LNCaP clone FGC (cell line): ENCODE measurements around the gene NPW.

ENCODE experiments used
- DNase-seq: peaks from one replicate; pipeline ENCODE4 v3.0.0-alpha.2; 2011; ENCODE audit warnings: low read depth
- H3K4me3 ChIP-seq: 2 replicates; pipeline ENCODE4 v1.5.1; 2011; ENCODE audit warnings: mild to moderate bottlenecking, low read depth, low read length, control low read depth
- TF ChIP-seq, protein P1 (sequence below): IDR thresholded peaks from 2 replicates; pipeline ENCODE4 v1.5.1; 2012; ENCODE audit warnings: mild to moderate bottlenecking; ENCODE audit not compliant: control insufficient read depth, insufficient read depth; ENCODE audit errors: extremely low read depth

Gene NPW

DNA sequence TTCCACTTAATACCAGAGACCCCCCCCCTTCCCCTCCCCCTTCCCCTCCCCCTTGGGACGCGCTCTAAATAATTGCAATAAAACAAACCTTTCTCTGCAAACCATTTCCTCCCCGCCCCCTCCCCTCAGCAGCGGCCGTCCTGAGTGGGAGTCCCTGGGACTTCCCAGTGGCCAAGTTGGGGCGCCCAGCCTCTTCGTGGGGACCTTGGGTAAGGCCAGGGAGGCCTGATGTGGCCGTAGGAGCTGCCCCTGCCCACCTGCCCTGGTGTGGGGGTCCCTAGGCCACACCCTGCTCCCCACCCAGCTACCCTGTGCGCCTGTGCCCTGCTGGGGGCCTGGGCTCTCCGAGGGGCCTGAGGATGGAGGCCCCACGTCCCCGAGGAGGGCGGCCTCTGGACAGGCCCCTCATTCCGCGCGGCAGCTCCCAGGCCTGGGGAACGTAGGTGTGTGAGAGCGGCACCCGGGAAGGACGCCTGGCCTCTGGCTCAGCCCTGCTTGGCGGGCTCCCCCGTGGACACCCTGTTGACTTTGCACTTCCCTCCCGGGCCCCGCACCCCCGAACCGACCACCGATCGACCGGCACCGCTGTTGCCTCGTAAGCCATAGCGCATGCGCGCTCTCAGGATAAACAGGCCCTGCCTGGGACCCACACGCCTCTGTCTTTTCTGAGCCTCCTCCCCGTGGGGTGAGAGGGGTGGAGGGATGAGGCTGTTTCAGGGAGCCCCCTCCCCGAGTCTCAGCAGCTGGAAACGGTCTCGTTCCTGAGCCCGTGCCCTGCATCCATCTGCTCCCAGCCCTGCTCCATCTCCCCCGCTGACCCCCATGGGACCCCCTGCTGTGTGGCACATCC, 19.0 kb downstream of the NPW start:
- TF ChIP-seq, protein P1, sequence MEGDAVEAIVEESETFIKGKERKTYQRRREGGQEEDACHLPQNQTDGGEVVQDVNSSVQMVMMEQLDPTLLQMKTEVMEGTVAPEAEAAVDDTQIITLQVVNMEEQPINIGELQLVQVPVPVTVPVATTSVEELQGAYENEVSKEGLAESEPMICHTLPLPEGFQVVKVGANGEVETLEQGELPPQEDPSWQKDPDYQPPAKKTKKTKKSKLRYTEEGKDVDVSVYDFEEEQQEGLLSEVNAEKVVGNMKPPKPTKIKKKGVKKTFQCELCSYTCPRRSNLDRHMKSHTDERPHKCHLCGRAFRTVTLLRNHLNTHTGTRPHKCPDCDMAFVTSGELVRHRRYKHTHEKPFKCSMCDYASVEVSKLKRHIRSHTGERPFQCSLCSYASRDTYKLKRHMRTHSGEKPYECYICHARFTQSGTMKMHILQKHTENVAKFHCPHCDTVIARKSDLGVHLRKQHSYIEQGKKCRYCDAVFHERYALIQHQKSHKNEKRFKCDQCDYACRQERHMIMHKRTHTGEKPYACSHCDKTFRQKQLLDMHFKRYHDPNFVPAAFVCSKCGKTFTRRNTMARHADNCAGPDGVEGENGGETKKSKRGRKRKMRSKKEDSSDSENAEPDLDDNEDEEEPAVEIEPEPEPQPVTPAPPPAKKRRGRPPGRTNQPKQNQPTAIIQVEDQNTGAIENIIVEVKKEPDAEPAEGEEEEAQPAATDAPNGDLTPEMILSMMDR = no peak
- DNase-seq = no peak
- H3K4me3 ChIP-seq = no peak overlapping the region

DNA sequence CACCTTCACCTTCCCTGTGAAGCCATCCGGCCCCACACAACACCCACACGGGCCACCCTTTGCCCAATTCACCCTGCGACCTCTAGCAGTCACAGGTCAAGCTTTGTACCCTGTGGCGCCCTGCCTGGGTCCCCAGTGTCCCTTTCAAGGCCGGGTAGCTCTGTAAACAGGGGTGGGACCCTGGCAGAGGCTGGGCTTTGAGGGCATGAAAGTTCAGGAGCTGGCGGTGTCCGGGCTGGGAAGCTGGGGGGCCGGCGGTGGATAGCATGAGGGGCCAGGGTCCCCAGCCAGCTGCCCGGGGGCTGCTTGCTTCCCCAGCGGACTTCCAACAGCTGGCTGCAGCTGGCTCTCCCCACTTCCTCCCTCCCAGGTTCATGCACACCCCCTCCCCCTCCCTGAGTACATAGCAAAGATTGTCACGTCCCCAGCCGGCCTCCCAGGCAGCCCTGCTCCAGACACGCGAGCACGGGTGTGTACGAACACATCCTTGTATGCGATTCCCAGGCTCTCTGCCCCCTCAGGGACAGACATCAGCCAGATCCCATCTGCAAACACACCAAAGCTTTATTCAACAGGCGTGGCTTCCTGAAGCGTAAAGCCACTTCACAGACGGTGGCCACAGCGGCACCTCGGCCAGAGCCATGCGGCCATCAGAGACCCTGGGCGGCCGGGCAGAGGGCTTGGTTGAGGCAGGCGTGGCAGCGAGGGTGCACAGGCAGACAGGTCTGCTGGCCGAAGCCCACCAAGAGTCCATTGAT, 19.9 kb downstream of the NPW start:
- TF ChIP-seq, protein P1 = no peak
- H3K4me3 ChIP-seq = no peak overlapping the region
- peak; percentile 90 for DNase-seq

DNA sequence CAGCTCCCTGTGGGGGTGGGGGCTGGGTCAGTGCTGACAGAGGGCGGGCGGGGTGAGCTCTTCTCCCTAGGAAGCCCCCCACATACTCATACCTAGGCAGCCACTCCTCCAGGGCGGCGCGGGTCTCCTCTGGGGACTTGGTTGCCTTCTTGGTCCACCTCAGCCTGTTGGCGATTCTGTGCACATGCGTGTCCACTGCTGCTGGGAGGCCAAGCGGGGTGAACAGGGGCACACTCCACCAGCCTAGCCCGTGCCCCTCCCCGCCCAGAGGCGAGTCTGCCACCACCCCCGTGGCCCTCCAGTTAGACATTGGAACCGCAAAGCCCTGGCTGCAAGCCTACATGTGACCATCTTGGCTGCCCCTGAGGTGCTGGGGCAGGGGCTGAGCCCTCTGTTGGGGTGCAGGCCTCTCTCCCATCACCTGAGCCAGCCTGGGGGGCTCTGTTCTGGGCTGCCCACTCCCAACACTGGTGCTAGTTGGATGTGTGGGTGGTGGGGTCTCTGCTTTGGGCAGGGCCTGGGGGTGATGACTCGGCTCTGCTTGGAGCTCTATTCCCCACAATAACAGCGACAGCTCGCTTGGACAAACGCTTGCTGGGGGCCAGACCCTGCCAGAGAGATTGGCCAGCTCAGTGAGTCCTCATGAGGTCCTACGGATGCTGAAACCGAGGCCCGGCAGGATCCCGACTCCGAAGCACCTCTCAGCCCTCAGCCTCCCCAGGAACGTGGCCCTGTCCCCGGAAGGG, 20.6 kb downstream of the NPW start:
- no peak overlapping the region for H3K4me3 ChIP-seq
- no peak for DNase-seq
- TF ChIP-seq, protein P1 = no peak

DNA sequence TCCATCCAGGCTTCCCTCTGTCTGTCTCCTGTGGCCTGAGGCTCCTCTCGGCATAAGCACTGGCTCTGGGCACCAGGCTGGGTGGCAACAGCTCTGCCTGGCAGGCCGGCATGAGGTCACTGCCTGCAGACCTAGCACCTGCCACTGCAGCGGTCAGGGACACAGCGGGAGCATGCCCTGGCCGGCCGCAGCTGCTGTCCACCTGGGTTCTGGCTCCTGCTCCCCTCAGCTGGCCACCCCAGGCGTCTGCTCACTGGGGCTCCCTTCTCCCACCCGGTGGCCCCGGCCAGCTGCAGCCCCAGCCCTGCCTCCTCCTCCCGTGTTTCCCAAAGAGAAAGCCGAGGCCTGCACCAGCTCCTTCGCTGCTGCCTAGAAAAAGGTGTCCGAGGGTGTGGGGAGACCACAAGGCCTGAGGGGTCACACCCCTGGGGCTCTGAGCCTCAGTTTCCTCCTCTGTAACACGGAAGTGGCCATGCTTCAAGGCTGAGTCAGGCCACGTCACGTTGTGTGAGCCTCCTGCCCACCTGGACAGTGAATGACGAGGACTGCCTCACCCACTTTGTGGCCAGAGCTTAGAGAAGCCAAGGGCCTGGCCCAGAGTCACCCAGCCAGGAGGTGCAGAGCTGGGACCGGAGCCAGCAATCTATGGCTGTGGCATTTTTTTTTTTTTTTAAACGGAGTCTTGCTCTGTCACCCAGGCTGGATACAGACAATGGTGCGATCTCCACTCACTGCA, 21.4 kb downstream of the NPW start:
- TF ChIP-seq, protein P1 = no peak
- H3K4me3 ChIP-seq = no peak overlapping the region
- no peak for DNase-seq

DNA sequence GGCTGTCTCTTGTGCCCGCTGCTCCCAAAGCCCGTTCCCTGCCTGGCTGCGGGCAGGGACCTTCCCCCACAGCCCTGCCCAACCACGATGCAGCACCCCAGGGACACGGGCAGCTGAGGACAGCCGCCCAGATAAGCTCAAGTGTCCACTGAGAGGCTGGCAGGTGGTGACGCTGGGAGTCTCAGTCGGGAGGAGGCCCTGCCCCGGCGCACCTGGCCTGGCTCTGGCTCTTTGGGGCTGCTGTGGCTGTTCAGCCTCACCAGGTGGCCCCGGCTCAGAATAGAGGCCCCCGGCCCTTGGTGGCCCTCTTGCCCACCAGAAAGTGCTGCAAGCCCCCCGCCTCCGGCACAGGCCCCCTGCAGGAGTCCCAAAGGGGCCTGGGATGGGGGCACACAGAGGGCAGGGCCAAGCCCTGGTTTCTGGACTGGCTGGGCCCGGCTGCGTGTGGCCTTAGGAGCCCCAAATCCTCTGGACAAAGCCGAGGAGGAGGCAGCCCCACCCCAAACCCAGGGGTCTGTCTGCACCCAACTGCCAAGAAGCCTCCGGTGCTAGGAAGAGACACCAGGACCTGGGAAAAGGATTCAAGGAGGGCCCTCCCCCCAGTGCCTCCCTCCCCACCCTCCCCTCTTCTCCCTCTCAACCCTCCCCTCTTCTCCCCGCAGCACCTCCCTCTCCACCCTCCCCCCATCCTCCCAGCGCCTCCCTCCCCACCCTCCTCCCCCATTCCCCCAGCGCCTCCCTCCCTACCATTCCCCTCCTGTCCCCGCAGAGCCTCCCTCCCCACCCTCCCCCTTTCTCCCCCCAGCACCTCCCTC, 22.8 kb downstream of the NPW start:
- TF ChIP-seq, protein P1 = no peak
- no peak for DNase-seq
- H3K4me3 ChIP-seq = no peak overlapping the region
